GM19351 (cell line): ENCODE results near the gene ALAS1.

Experiments
- ATAC-seq: cut with Tn5 transposase; IDR thresholded peaks from one replicate; pipeline ENCODE4 v1.9.1; 2021; ENCODE audit warnings: mild to moderate bottlenecking, moderate library complexity; ENCODE audit not compliant: unreplicated experiment

The ALAS1 gene

GRCh38 chr3:52197499-52197841, 490 bp upstream of the ALAS1 start:
- peak; percentile 25 for ATAC-seq

- ATAC-seq, result no peak
Observed at GRCh38 chr3:52198643-52199608, 966 bp downstream of the ALAS1 start.

- no peak for ATAC-seq
Observed at GRCh38 chr3:52200981-52201679, 3.2 kb downstream of the ALAS1 start.

GRCh38 chr3:52202384-52203077, 4.6 kb downstream of the ALAS1 start:
- no peak for ATAC-seq

- ATAC-seq, result no peak
Observed at GRCh38 chr3:52203701-52204100, 5.7 kb downstream of the ALAS1 start.

GRCh38 chr3:52204337-52205073, 6.5 kb downstream of the ALAS1 start:
- no peak for ATAC-seq

GRCh38 chr3:52205727-52206372, 7.9 kb downstream of the ALAS1 start:
- ATAC-seq, result no peak

- no peak for ATAC-seq
Observed at GRCh38 chr3:52208556-52208955, 10.6 kb downstream of the ALAS1 start.

GRCh38 chr3:52210037-52210436, 12.1 kb downstream of the ALAS1 start:
- no peak for ATAC-seq

- no peak for ATAC-seq
Observed at GRCh38 chr3:52210550-52211046, 12.6 kb downstream of the ALAS1 start.

GRCh38 chr3:52211268-52211891, 13.4 kb downstream of the ALAS1 start:
- no peak for ATAC-seq

GRCh38 chr3:52213005-52213404, 15.0 kb downstream of the ALAS1 start:
- no peak for ATAC-seq

- ATAC-seq, result no peak
Observed at GRCh38 chr3:52213901-52214300, 15.9 kb downstream of the ALAS1 start.

GRCh38 chr3:52215351-52215750, 17.4 kb downstream of the ALAS1 start:
- no peak for ATAC-seq

GRCh38 chr3:52216585-52217408, 18.8 kb downstream of the ALAS1 start:
- ATAC-seq, result no peak

GRCh38 chr3:52217409-52217805, 19.4 kb downstream of the ALAS1 start:
- ATAC-seq, result no peak

GRCh38 chr3:52218026-52218425, 20.1 kb downstream of the ALAS1 start:
- no peak for ATAC-seq

- ATAC-seq, result no peak
Observed at GRCh38 chr3:52218454-52218853, 20.5 kb downstream of the ALAS1 start.
